ENCODE data around the gene DMD. TPM values are rescaled to one million over a fixed set of nuclear protein-coding genes. Genes with fewer than 3 reads are reported as not detected.

The DMD gene
- total RNA-seq, 2 experiments from 2014 or later, result 0.20 to 0.47 TPM

- no peaks in the 10 kb centered on the region for H3K4me1 ChIP-seq (ENCODE audit: insufficient read depth, low read length)
- H3K9me3 Mint-ChIP-seq, result no peaks in the 10 kb centered on the region
- H3K9me3 ChIP-seq (ENCODE audit: control insufficient read depth in 1 of 2, insufficient read depth in 1 of 2, low read length in 2 of 2), result no peaks in the 10 kb centered on the region
- no peak overlapping the region for H3K27ac Mint-ChIP-seq
- peaks cover 8% of the 10 kb centered on the region for H3K4me1 Mint-ChIP-seq (ENCODE audit: low read depth)
- TF ChIP-seq, protein P1, sequence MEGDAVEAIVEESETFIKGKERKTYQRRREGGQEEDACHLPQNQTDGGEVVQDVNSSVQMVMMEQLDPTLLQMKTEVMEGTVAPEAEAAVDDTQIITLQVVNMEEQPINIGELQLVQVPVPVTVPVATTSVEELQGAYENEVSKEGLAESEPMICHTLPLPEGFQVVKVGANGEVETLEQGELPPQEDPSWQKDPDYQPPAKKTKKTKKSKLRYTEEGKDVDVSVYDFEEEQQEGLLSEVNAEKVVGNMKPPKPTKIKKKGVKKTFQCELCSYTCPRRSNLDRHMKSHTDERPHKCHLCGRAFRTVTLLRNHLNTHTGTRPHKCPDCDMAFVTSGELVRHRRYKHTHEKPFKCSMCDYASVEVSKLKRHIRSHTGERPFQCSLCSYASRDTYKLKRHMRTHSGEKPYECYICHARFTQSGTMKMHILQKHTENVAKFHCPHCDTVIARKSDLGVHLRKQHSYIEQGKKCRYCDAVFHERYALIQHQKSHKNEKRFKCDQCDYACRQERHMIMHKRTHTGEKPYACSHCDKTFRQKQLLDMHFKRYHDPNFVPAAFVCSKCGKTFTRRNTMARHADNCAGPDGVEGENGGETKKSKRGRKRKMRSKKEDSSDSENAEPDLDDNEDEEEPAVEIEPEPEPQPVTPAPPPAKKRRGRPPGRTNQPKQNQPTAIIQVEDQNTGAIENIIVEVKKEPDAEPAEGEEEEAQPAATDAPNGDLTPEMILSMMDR (IDR thresholded peaks at IDR 0.05), result no peak
- no peak overlapping the region for H3K4me3 ChIP-seq (ENCODE audit: low read length)
- H3K27ac ChIP-seq (ENCODE audit: low read depth in 1 of 2, low read length in 2 of 2), result no peak overlapping the region
- POLR2A ChIA-PET, result no interaction called here
- H3K36me3 ChIP-seq (ENCODE audit: insufficient read depth, low read length), result no peaks in the 10 kb centered on the region
- no peaks in the 10 kb centered on the region for H3K36me3 Mint-ChIP-seq (ENCODE audit: low read depth)
- DNase-seq, result no peak
- intact Hi-C loops (cut with DNase I, micrococcal nuclease), result no loop called here
- H3K4me3 Mint-ChIP-seq, result no peak overlapping the region
- ATAC-seq (ENCODE audit: poor library complexity), result no peak
- no peaks in the 10 kb centered on the region for H3K27me3 ChIP-seq (ENCODE audit: control insufficient read depth in 1 of 2, insufficient read depth in 2 of 2, low read length in 2 of 2)
- CTCF ChIA-PET, result no interaction called here
- no peaks in the 10 kb centered on the region for H3K27me3 Mint-ChIP-seq
These were observed 763.7 kb downstream of the DMD start for GRCh38 chrX:32447640-32448039.

DNA sequence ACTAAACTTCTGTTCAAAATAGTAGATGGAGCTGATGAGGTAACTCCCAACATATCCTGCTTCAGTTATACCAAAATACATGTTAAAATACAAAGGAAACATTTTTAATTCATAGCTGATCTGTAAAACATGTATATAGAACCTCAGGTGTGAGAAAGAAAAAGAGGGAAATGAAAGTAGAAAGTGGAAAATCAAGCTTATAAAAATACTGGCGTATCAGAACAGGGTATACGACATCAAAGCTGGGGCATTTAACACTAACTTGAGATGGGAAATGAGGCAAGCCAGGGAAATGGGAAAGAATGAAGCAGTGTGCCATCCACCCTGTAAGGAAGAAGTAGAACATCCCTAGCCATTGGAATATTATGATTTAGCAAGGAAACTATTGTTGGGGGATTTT is 767.5 kb downstream of the DMD start:
- CTCF ChIA-PET, result no interaction called here
- no peak overlapping the region for H3K4me3 Mint-ChIP-seq

DNA sequence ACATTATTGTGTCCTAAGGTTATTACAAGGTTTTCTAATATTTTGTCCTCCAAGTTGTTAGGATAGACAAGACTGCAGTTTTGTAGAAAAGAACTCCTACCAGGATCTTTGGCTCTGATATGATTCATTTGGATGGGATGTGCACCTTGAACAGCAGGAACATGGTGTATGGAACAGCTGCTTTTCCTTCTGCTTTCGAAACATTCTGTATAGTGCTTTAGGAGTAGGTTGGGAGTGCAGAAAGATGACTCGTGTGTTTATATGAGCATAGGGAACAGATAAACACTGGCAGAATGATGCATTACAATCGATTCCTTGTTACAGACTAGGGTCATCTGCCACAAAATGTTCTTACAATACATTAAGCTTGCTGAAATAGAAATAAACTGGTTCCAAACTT is 790.1 kb downstream of the DMD start:
- Histone ChIP-seq H3K4me3 (ENCODE audit: low read length) (no peak overlapping the region), H3K36me3 (ENCODE audit: insufficient read depth, low read length) (no peaks in the 10 kb centered on the region), H3K27ac (ENCODE audit: low read depth in 1 of 2, low read length in 2 of 2) (no peak overlapping the region), H3K9me3 (ENCODE audit: control insufficient read depth in 1 of 2, insufficient read depth in 1 of 2, low read length in 2 of 2) (no peaks in the 10 kb centered on the region), H3K27me3 (ENCODE audit: control insufficient read depth in 1 of 2, insufficient read depth in 2 of 2, low read length in 2 of 2) (no peaks in the 10 kb centered on the region), H3K4me1 (ENCODE audit: insufficient read depth, low read length) (no peaks in the 10 kb centered on the region)
- Mint-ChIP-seq H3K4me3 (no peak overlapping the region), H3K27ac (no peak overlapping the region), H3K27me3 (no peaks in the 10 kb centered on the region), H3K4me1 (ENCODE audit: low read depth) (no peaks in the 10 kb centered on the region), H3K9me3 (no peaks in the 10 kb centered on the region), H3K36me3 (ENCODE audit: low read depth) (no peaks in the 10 kb centered on the region)
- DNase-seq, result no peak
- TF ChIP-seq, protein P1 (IDR thresholded peaks at IDR 0.05), result no peak
- intact Hi-C loops (cut with DNase I, micrococcal nuclease), result no loop called here
- ChIA-PET CTCF (no interaction called here), POLR2A (no interaction called here)
- no peak for ATAC-seq (ENCODE audit: poor library complexity)

More for the DNA sequence above, 767.5 kb downstream of the DMD start:
- TF ChIP-seq, protein P1 (IDR thresholded peaks at IDR 0.05), result no peak
- intact Hi-C loops (cut with DNase I, micrococcal nuclease), result no loop called here
- no peak overlapping the region for H3K27ac Mint-ChIP-seq
- no peaks in the 10 kb centered on the region for H3K27me3 ChIP-seq (ENCODE audit: control insufficient read depth in 1 of 2, insufficient read depth in 2 of 2, low read length in 2 of 2)
- H3K4me1 Mint-ChIP-seq (ENCODE audit: low read depth), result peaks cover 8% of the 10 kb centered on the region
- ATAC-seq (ENCODE audit: poor library complexity) (no peak), DNase-seq (no peak)
- POLR2A ChIA-PET, result no interaction called here
- H3K27ac ChIP-seq (ENCODE audit: low read depth in 1 of 2, low read length in 2 of 2), result no peak overlapping the region
- H3K36me3 Mint-ChIP-seq (ENCODE audit: low read depth), result no peaks in the 10 kb centered on the region
- H3K36me3 ChIP-seq (ENCODE audit: insufficient read depth, low read length), result no peaks in the 10 kb centered on the region
- no peak overlapping the region for H3K4me3 ChIP-seq (ENCODE audit: low read length)
- no peaks in the 10 kb centered on the region for H3K9me3 Mint-ChIP-seq
- H3K9me3 ChIP-seq (ENCODE audit: control insufficient read depth in 1 of 2, insufficient read depth in 1 of 2, low read length in 2 of 2), result no peaks in the 10 kb centered on the region
- H3K27me3 Mint-ChIP-seq, result no peaks in the 10 kb centered on the region
- H3K4me1 ChIP-seq (ENCODE audit: insufficient read depth, low read length), result no peaks in the 10 kb centered on the region

Measured in CD4-positive, alpha-beta T cell (primary cell).